ENCODE results near the gene TBX4. TPM values are rescaled to one million over a fixed set of nuclear protein-coding genes. Genes with fewer than 3 reads are reported as not detected.

Gene TBX4
- total RNA-seq, 4 donors from 2014 or later = not detected

- no peak overlapping the region for H3K27ac ChIP-seq
- no peaks in the 10 kb centered on the region for H3K27me3 ChIP-seq
- H3K9me3 ChIP-seq = no peaks in the 10 kb centered on the region
- no peak overlapping the region for H3K4me3 ChIP-seq
- no peak for DNase-seq
- H3K36me3 ChIP-seq = no peaks in the 10 kb centered on the region
- no peaks in the 10 kb centered on the region for H3K4me1 ChIP-seq
- TF ChIP-seq POLR2A (IDR thresholded peaks at IDR 0.05) (no peak), CTCF (IDR thresholded peaks at IDR 0.05) (no peak)
These were observed 46.1 kb downstream of the TBX4 start for GRCh38 chr17:61498042-61498994.

GRCh38 chr17:61499632-61500031 lies 47.4 kb downstream of the TBX4 start:
- no peak for DNase-seq
- TF ChIP-seq CTCF (IDR thresholded peaks at IDR 0.05) = no peak
- no peak for TF ChIP-seq POLR2A (IDR thresholded peaks at IDR 0.05)
- Histone ChIP-seq H3K36me3 (no peaks in the 10 kb centered on the region), H3K4me1 (no peaks in the 10 kb centered on the region), H3K4me3 (no peak overlapping the region), H3K27ac (no peak overlapping the region), H3K9me3 (no peaks in the 10 kb centered on the region), H3K27me3 (no peaks in the 10 kb centered on the region)

- TF ChIP-seq CTCF (IDR thresholded peaks at IDR 0.05) (no peak), POLR2A (IDR thresholded peaks at IDR 0.05) (no peak)
- no peaks in the 10 kb centered on the region for H3K36me3 ChIP-seq
- no peaks in the 10 kb centered on the region for H3K27me3 ChIP-seq
- H3K9me3 ChIP-seq = no peaks in the 10 kb centered on the region
- no peak overlapping the region for H3K27ac ChIP-seq
- no peak overlapping the region for H3K4me3 ChIP-seq
- H3K4me1 ChIP-seq = no peaks in the 10 kb centered on the region
- no peak for DNase-seq
These were observed 48.1 kb downstream of the TBX4 start for GRCh38 chr17:61500287-61500686.

- Histone ChIP-seq H3K36me3 (no peaks in the 10 kb centered on the region), H3K27ac (no peak overlapping the region), H3K4me1 (no peaks in the 10 kb centered on the region), H3K9me3 (no peaks in the 10 kb centered on the region), H3K27me3 (no peaks in the 10 kb centered on the region), H3K4me3 (no peak overlapping the region)
- TF ChIP-seq POLR2A (IDR thresholded peaks at IDR 0.05) = no peak
- no peak for TF ChIP-seq CTCF (IDR thresholded peaks at IDR 0.05)
- no peak for DNase-seq
These were observed 50.1 kb downstream of the TBX4 start for GRCh38 chr17:61502292-61502691.

- TF ChIP-seq CTCF (IDR thresholded peaks at IDR 0.05) (no peak), POLR2A (IDR thresholded peaks at IDR 0.05) (no peak)
- no peak overlapping the region for H3K4me3 ChIP-seq
- no peaks in the 10 kb centered on the region for H3K36me3 ChIP-seq
- no peak overlapping the region for H3K27ac ChIP-seq
- DNase-seq = no peak
- no peaks in the 10 kb centered on the region for H3K4me1 ChIP-seq
- no peaks in the 10 kb centered on the region for H3K27me3 ChIP-seq
- H3K9me3 ChIP-seq = no peaks in the 10 kb centered on the region
These were observed 51.7 kb downstream of the TBX4 start for GRCh38 chr17:61503961-61504360.

All from Peyer's patch (tissue), 4 donors.